GM20431 (cell line): ENCODE data around the gene NDST3.

ENCODE experiments used
- in situ Hi-C: fragments of 300-500 bp; cut with MseI, MboI; formaldehyde crosslinking; loops from one replicate; pipeline ENCODE4 v1.15.0; 2020; ENCODE audit warnings: low sequenced_read_pairs; ENCODE audit not compliant: unreplicated experiment

NDST3 gene

GRCh38 chr4:118076958-118077766 is 42.9 kb downstream of the NDST3 start:
- in situ Hi-C loops, result no loop called here

- in situ Hi-C loops, result no loop called here
Observed at GRCh38 chr4:118077767-118078105, 43.5 kb downstream of the NDST3 start.

- in situ Hi-C loops, result no loop called here
Observed at GRCh38 chr4:118081434-118081833, 47.1 kb downstream of the NDST3 start.

- in situ Hi-C loops, result no loop called here
Observed at GRCh38 chr4:118082182-118082581, 47.9 kb downstream of the NDST3 start.

GRCh38 chr4:118085700-118086099 is 51.4 kb downstream of the NDST3 start:
- in situ Hi-C loops, result no loop called here

GRCh38 chr4:118086344-118086743 is 52.1 kb downstream of the NDST3 start:
- in situ Hi-C loops, result no loop called here

- in situ Hi-C loops, result no loop called here
Observed at GRCh38 chr4:118087366-118087765, 53.1 kb downstream of the NDST3 start.

DNA sequence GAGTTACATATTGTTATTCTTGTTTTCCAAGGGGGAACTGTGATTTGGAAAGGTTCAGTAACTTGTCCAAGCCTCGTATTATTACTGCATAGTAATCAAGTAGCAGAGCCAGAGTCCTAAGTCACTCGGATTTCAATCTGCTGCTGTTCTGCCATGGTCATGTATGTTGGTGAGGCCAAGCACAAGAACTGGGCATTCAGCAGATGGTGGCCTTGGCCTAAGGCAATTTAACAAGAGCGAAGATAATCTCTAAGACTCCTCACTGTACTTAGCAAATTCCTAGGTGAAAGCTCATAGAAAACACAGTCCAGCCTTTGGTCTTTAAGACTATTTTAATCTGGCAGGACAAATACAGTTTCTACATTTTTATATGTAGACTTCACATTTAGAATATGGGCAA is 64.8 kb downstream of the NDST3 start:
- in situ Hi-C loops, result no loop called here

GRCh38 chr4:118102195-118102594 is 67.9 kb downstream of the NDST3 start:
- in situ Hi-C loops, result no loop called here

DNA sequence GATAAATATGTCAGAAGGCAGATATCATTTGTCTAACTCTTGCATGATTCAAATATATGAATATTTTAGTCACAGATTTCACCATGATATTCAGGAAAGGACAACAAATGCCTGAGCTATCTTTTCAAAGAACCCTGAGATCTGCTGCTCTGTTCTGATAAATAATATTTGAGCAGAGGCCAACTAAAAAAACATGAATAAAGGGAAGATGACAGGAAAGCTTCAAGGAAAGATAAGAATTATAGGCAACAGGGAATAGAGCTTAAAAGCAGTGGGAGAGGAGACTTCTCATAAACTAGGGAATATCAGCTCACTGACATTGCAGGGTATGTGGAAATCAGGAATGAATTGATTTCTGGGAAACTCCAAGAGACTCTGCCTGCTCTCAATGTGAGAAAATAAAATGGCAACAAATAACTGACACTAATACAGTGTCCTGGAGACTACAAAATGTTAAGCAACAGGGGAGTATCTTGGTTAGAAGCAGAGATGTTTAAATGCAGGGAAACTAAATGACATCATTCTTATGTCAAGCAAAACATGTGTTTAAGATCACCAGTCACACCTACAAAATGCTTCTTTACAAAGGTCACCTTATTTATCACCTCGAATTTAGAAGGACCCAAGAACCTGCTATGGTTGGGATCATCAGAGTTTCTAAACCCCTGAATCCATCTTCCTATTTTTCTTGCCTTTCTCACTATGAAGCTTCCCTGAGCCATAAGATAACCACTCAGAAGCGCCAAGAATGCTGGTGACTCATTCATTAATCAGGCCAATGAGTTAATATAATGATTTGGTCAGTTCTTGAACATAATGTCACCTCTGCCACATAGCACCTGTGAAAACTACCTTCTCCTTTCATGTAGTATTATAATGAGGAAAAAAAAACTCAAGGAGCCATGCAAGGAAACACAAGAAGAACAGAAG is 78.1 kb downstream of the NDST3 start:
- in situ Hi-C loops, result no loop called here

- in situ Hi-C loops, result no loop called here
Observed at GRCh38 chr4:118113220-118113619, 78.9 kb downstream of the NDST3 start.

- in situ Hi-C loops, result no loop called here
Observed at GRCh38 chr4:118114720-118115119, 80.4 kb downstream of the NDST3 start.

DNA sequence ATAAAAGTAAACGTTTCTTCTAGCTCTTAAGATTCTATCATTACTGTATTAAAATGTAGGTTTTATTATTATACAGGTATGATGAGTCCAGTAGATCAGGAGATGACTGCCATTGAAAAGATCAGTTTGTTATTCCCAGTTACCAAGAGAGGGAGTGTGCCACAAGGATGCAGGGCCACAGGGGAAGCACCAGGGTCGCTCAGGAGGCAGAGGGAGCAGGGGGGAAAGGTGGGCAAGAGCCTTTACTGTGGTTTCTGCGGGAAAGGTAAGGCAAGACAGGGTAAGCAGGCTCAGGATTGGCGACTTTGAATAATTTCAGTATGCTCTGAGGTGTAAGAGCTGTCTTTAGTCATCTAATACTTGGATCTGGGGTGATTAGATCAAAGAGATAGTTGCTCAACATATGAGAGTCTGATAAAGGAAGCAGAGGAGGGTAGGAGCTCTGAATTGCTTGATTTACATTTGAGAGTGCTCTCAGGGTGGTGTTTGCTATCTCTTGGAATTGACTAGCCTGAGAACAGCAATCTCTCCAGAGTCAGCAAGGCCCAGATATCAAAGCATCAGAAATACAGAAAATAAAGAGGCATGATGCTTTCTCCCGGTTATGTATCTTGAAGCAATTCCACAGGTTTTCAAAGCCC is 86.0 kb downstream of the NDST3 start:
- in situ Hi-C loops, result no loop called here

- in situ Hi-C loops, result no loop called here
Observed at GRCh38 chr4:118124997-118125396, 90.7 kb downstream of the NDST3 start.

- in situ Hi-C loops, result no loop called here
Observed at GRCh38 chr4:118139241-118139640, 105.0 kb downstream of the NDST3 start.

- in situ Hi-C loops, result no loop called here
Observed at GRCh38 chr4:118141240-118141639, 107.0 kb downstream of the NDST3 start.

DNA sequence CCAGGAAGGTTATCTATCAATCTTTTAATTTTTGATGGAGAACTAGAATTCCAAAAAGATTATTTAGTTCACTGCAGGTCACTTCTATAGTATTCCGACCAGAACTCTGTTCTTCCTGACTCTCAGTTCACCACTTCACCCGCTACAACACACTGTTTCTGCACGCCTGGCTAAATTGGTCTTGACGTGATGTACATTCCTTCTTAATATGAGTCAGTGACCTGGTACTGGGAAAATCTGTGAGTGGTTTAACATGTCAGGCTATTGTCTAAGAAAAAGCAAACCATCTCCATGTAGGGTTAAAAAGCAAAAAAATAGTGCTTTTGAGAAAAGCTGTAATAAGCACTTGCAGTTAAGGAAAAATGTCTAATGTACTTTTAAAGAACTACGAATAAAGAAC is 120.4 kb downstream of the NDST3 start:
- in situ Hi-C loops, result no loop called here

DNA sequence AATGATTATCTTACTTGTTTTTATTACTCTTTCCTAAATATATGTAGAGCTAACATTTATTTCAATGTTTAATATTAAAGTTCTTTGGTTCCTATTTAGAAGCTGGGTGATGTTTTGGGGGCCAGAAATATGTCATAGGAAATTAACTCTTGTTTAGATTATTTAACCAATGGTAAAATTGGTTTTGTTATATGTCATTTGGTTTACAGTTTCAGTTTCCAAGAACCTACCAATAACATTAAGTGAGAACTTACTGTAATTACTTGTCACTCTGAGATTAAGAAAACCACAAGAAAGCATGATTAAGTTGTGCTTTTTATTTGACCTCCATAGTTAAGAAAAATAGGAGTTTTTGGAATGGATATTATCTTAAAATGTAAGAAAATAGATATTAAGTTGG is 121.2 kb downstream of the NDST3 start:
- in situ Hi-C loops, result no loop called here

- in situ Hi-C loops, result no loop called here
Observed at GRCh38 chr4:118158763-118159375, 124.6 kb downstream of the NDST3 start.

DNA sequence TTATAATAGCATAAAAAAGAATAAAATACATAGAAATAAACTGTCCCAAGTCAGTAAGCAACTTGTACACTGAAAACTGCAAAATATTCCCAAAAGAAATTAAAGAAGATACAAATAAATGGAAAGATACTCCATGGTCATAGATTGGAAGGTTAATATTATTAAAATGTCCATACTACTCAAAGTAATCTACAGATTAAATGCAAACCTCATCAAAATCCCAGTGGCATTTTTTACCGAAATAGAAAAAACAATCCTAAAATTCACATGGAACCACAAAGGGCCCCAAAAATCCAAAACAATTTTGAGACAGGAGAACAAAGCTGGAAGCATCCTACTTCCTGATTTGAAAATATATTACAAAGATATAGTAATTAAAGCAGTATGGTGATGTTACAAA is 133.0 kb downstream of the NDST3 start:
- in situ Hi-C loops, result no loop called here
